HEK293T (cell line): ENCODE results near the gene LRRC4C.

Source experiments
- CTBP1 ChIP-seq: fragments of 450-650 bp; IDR thresholded peaks from 2 replicates; pipeline ENCODE4 v1.6.1; 2016; ENCODE audit warnings: borderline replicate concordance
- ELF4 ChIP-seq: fragments of 450-650 bp; IDR thresholded peaks from 2 replicates; pipeline ENCODE4 v1.6.1; 2017; ENCODE audit warnings: antibody characterized with exemption
- FOXA1 ChIP-seq: fragments of 450-650 bp; IDR thresholded peaks from 2 replicates; pipeline ENCODE4 v1.6.1; 2016; ENCODE audit warnings: mild to moderate bottlenecking
- FOXK2 ChIP-seq: fragments of 450-650 bp; IDR thresholded peaks from 2 replicates; pipeline ENCODE4 v1.6.1; 2016; ENCODE audit warnings: mild to moderate bottlenecking
- FOXM1 ChIP-seq: fragments of 450-650 bp; IDR thresholded peaks from 2 replicates; pipeline ENCODE4 v1.6.1; 2017; ENCODE audit warnings: mild to moderate bottlenecking, borderline replicate concordance
- HDGF ChIP-seq: fragments of 450-650 bp; IDR thresholded peaks from 2 replicates; pipeline ENCODE4 v1.6.1; 2017; ENCODE audit warnings: antibody characterized with exemption, borderline replicate concordance
- NFRKB ChIP-seq: fragments of 450-650 bp; IDR thresholded peaks from 2 replicates; pipeline ENCODE4 v1.6.1; 2016; ENCODE audit warnings: mild to moderate bottlenecking, moderate library complexity
- SP1 ChIP-seq: fragments of 450-650 bp; IDR thresholded peaks from 2 replicates; pipeline ENCODE4 v1.6.1; 2017
- SUZ12 ChIP-seq: fragments of 450-650 bp; IDR thresholded peaks from 2 replicates; pipeline ENCODE4 v1.6.1; 2016; ENCODE audit warnings: mild to moderate bottlenecking
- TARDBP ChIP-seq: fragments of 450-650 bp; IDR thresholded peaks from 2 replicates; pipeline ENCODE4 v1.6.1; 2016
- ZNF384 ChIP-seq: fragments of 450-650 bp; IDR thresholded peaks from 2 replicates; pipeline ENCODE4 v1.6.1; 2016

GRCh38 chr11:40340911-40341310 lies 1118.5 kb downstream of the LRRC4C start:
- TF ChIP-seq ELF4 (no peak), SUZ12 (no peak), ZNF384 (no peak), NFRKB (no peak), SP1 (no peak), TARDBP (no peak), HDGF (no peak), FOXA1 (no peak), FOXM1 (no peak), FOXK2 (no peak), CTBP1 (no peak)
